Body of pancreas (tissue), 4 donors: Measurements from ENCODE around the gene INSR.

Source experiments
- POLR2A ChIP-seq, 3 donors: fragments of 450-650 bp; IDR thresholded peaks; one replicate each; pipeline ENCODE4 v1.6.1; 2016; ENCODE audit warnings: antibody characterized with exemption in 3 of 3, mild to moderate bottlenecking in 2 of 3
- TF ChIP-seq, protein P1 (sequence below), 7 experiments: fragments of 450-650 bp in 4 of 7; fragments of 200-600 bp in 3 of 7; sonication (generic) in 3 of 7; IDR thresholded peaks; one replicate each; pipeline ENCODE4 v1.5.1; 2016 to 2019; ENCODE audit warnings: antibody characterized with exemption in 7 of 7

GRCh38 chr19:7078008-7078407 lies 216.2 kb downstream of the INSR start:
- TF ChIP-seq POLR2A (IDR thresholded peaks at IDR 0.05) = no peak
- TF ChIP-seq, protein P1, sequence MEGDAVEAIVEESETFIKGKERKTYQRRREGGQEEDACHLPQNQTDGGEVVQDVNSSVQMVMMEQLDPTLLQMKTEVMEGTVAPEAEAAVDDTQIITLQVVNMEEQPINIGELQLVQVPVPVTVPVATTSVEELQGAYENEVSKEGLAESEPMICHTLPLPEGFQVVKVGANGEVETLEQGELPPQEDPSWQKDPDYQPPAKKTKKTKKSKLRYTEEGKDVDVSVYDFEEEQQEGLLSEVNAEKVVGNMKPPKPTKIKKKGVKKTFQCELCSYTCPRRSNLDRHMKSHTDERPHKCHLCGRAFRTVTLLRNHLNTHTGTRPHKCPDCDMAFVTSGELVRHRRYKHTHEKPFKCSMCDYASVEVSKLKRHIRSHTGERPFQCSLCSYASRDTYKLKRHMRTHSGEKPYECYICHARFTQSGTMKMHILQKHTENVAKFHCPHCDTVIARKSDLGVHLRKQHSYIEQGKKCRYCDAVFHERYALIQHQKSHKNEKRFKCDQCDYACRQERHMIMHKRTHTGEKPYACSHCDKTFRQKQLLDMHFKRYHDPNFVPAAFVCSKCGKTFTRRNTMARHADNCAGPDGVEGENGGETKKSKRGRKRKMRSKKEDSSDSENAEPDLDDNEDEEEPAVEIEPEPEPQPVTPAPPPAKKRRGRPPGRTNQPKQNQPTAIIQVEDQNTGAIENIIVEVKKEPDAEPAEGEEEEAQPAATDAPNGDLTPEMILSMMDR (IDR thresholded peaks at IDR 0.05) = no peak
